ENCODE results near the gene TMEM41B.
"Not testable (repeated sequence)": the region's sequence is repeated elsewhere in the genome, so short reads cannot be mapped to it uniquely, and the experiment has no call there.

The TMEM41B gene

DNA sequence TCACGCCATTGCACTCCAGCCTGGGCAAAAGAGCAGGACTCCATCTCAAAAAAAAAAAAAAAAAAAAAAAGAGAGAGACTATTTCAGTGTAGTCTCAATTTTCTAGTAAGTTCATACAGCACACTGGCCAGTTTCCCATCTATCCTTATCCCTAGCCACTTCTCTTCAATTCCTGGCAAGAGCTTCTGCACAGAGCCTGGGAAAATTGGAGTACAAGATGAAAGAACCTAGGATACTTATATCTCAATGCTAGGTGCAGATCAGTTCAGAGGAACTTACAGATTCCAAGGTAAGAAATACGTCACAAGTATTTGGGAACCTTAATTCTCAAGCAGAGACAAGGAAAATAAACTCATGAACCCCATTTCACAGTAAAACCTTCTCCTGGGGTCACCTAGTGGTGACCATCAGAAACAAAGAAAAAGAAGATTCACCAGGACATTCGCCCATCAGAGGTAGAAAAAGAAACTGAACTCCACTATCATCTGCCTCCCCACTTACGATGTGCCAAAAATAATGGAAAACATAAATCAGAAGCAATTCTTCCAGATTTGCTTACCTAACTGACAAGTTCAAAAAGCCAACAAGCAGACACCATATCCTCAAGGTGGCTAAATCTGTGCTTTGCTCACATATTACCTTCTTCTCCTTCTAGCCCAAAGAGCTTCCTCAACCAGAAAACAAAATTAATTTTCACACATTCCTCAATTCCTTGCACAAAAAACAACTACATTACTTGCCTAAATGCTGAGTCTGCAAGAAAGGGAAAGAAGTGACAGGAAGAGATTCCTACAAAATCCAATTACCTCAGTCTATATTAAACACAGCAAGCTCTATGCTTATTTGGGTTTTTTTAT is 54.2 kb downstream of the TMEM41B start:
- DNase-seq (ENCODE audit: low spot score), result no peak

GRCh38 chr11:9258279-9258678 is 56.1 kb downstream of the TMEM41B start:
- not testable (repeated sequence) for DNase-seq (ENCODE audit: low spot score)

GRCh38 chr11:9254416-9254815 is 60.0 kb downstream of the TMEM41B start:
- DNase-seq (ENCODE audit: low spot score), result no peak

GRCh38 chr11:9253086-9253485 is 61.3 kb downstream of the TMEM41B start:
- no peak for DNase-seq (ENCODE audit: low spot score)

- DNase-seq (ENCODE audit: low spot score), result no peak
Observed at GRCh38 chr11:9251311-9251710, 63.1 kb downstream of the TMEM41B start.

GRCh38 chr11:9250139-9250582 is 64.2 kb downstream of the TMEM41B start:
- DNase-seq (ENCODE audit: low spot score), result no peak

- DNase-seq (ENCODE audit: low spot score), result no peak
Observed at GRCh38 chr11:9249252-9249651, 65.1 kb downstream of the TMEM41B start.

- DNase-seq (ENCODE audit: low spot score), result no peak
Observed at GRCh38 chr11:9247863-9248262, 66.5 kb downstream of the TMEM41B start.

GRCh38 chr11:9236242-9236641 is 78.2 kb downstream of the TMEM41B start:
- DNase-seq (ENCODE audit: low spot score), result not testable (repeated sequence)

DNA sequence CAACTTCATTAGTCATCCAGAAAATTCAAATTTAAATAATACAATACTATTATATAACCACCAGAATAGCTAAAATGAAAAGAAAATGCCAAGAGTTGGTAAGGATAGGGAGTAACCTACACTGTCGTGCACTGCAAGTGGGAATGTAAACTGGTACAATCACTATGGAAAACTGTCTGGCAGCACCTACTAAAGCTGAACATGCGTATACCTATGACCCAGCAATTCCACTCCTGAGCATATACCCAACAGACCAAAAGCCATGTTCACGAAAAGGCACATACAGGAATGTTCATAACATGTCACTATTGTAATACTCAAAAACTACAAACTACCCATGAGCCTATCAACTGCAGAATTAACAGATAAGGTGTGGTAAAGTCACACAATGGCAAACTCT is 81.9 kb downstream of the TMEM41B start:
- no peak for DNase-seq (ENCODE audit: low spot score)

DNA sequence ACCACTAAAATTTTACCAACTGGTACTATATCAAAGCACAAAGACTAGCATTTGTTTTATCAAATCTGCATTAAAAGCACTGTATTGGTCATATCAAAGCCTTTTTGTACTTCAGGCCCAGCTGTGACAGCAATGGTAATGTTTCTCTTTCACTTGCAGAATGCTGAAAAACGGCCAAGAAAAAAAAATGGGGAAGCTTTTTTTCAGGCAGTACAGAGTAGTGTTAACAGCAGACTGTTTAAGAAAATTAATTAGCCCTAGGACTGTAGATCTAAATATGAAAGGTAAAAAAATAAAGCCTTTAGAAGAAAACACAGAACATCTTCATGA is 82.6 kb downstream of the TMEM41B start:
- DNase-seq (ENCODE audit: low spot score), result no peak

Data from D341Med (cell line).